HepG2 (cell line): ENCODE data around the gene MYORG.

Experiments used
- CTCF ChIP-seq: sonication (generic); formaldehyde crosslinking; IDR thresholded peaks from 2 replicates; pipeline ENCODE4 v1.5.0; 2020; ENCODE audit warnings: mild to moderate bottlenecking, missing genetic modification reagents, moderate library complexity
- JUND ChIP-seq: sonication (generic); formaldehyde crosslinking; IDR thresholded peaks from 2 replicates; pipeline ENCODE4 v1.8.0; 2022; ENCODE audit warnings: mild to moderate bottlenecking, missing genetic modification reagents
- MYNN ChIP-seq: sonication (generic); formaldehyde crosslinking; IDR thresholded peaks from 2 replicates; pipeline ENCODE4 v1.4.0; 2020; ENCODE audit warnings: mild to moderate bottlenecking, low read depth, missing genetic modification reagents
- PBX3 ChIP-seq: sonication (generic); formaldehyde crosslinking; IDR thresholded peaks from 2 replicates; pipeline ENCODE4 v1.8.1; 2023; ENCODE audit warnings: missing genetic modification reagents, inconsistent platforms, borderline replicate concordance
- RAD51 ChIP-seq: fragments of 450-650 bp; IDR thresholded peaks from 2 replicates; pipeline ENCODE4 v1.6.1; 2016; ENCODE audit warnings: borderline replicate concordance
- SIN3A ChIP-seq: IDR thresholded peaks from 2 replicates; pipeline ENCODE4 v1.6.1; 2011; ENCODE audit warnings: low read depth, mild to moderate bottlenecking, control low read depth, low read length, borderline replicate concordance
- SP1 ChIP-seq, 2 experiments: fragments of 450-650 bp in 1 of 2; sonication (generic) in 1 of 2; formaldehyde crosslinking in 1 of 2; IDR thresholded peaks; 2 replicates each; pipeline versions ENCODE4 v1.4.0 to v1.6.1; 2016 to 2020; ENCODE audit warnings: missing genetic modification reagents in 1 of 2
- TAF1 ChIP-seq: sonication (generic); formaldehyde crosslinking; IDR thresholded peaks from 2 replicates; pipeline ENCODE4 v1.4.0; 2020; ENCODE audit warnings: missing genetic modification reagents
- THAP9 ChIP-seq: sonication (generic); formaldehyde crosslinking; IDR thresholded peaks from 2 replicates; pipeline ENCODE4; 2020; ENCODE audit warnings: missing genetic modification reagents, mild to moderate bottlenecking, borderline replicate concordance
- TRIM24 ChIP-seq: sonication (generic); formaldehyde crosslinking; IDR thresholded peaks from 2 replicates; pipeline ENCODE4 v1.8.0; 2022; ENCODE audit warnings: mild to moderate bottlenecking, missing genetic modification reagents
- ZMYM4 ChIP-seq: sonication (generic); formaldehyde crosslinking; IDR thresholded peaks from 2 replicates; pipeline ENCODE4 v1.8.1; 2023; ENCODE audit warnings: mild to moderate bottlenecking, missing genetic modification reagents
- ZNF343 ChIP-seq: sonication (generic); formaldehyde crosslinking; IDR thresholded peaks from 2 replicates; pipeline ENCODE4 v1.4.0; 2020; ENCODE audit warnings: mild to moderate bottlenecking, missing genetic modification reagents

- TF ChIP-seq RAD51, result no peak
- TF ChIP-seq CTCF (CRISPR knock-in tag), result no peak
- no peak for TF ChIP-seq TRIM24 (CRISPR knock-in tag)
- TF ChIP-seq PBX3, result no peak
- TF ChIP-seq SIN3A, result no peak
- TF ChIP-seq JUND (CRISPR knock-in tag), result no peak
- TF ChIP-seq TAF1, result no peak
- TF ChIP-seq ZNF343, result no peak
- TF ChIP-seq MYNN (CRISPR knock-in tag), result no peak
- TF ChIP-seq THAP9, result no peak
- no peak for TF ChIP-seq ZMYM4 (CRISPR knock-in tag)
- no peak for TF ChIP-seq SP1 (IDR thresholded peaks at IDR 0.05)
- no peak for TF ChIP-seq SP1 (CRISPR knock-in tag; IDR thresholded peaks at IDR 0.05)
Measured at GRCh38 chr9:34335376-34335775, 41.3 kb downstream of the MYORG start.
